Thoracic aorta (tissue), 2 donors: ENCODE data around the gene COL7A1. TPM values are rescaled to one million over a fixed set of nuclear protein-coding genes. Genes with fewer than 3 reads are reported as not detected.

Experiments
- ATAC-seq: fragments of 150-250 bp; one replicate; pipeline ENCODE4 v1.8.0; 2017; ENCODE audit warnings: low read depth; ENCODE audit not compliant: insufficient number of reproducible peaks, low FRiP score
- DNase-seq: peaks from one replicate; pipeline ENCODE4 v3.0.0-alpha.2; 2020; ENCODE audit warnings: low spot score
- H3K27ac ChIP-seq, 2 donors: fragments of 200-600 bp; sonication (generic); 1 replicate in 1 of 2; 2 replicates in 1 of 2; pipeline ENCODE4 v1.5.1; 2016; ENCODE audit warnings: mild to moderate bottlenecking in 2 of 2, moderate library complexity in 2 of 2
- H3K27me3 ChIP-seq: fragments of 200-600 bp; sonication (generic); replicated peaks from 2 replicates; pipeline ENCODE4 v1.6.0; 2016; ENCODE audit warnings: mild to moderate bottlenecking; ENCODE audit not compliant: insufficient read depth
- H3K36me3 ChIP-seq: fragments of 200-600 bp; sonication (generic); one replicate; pipeline ENCODE4 v1.5.1; 2016
- H3K4me1 ChIP-seq, 2 donors: fragments of 200-600 bp; sonication (generic); 1 replicate in 1 of 2; 2 replicates in 1 of 2; pipeline versions ENCODE4 v1.5.1 to v1.6.0; 2016; ENCODE audit warnings: low read depth in 2 of 2, mild to moderate bottlenecking in 1 of 2; ENCODE audit not compliant: control insufficient read depth in 1 of 2
- H3K4me3 ChIP-seq: fragments of 200-600 bp; sonication (generic); 2 replicates; pipeline ENCODE4 v1.5.1; 2016; ENCODE audit warnings: mild to moderate bottlenecking
- H3K9me3 ChIP-seq: fragments of 200-600 bp; sonication (generic); 2 replicates; pipeline ENCODE4 v1.5.1; 2016
- total RNA-seq, 2 donors: library from RNA; depleted of rRNA; stranded (reverse); fragments of >200 nt; gene quantifications; one replicate each; pipeline versions ENCODE4 v1.1.0 to v1.2.3, GENCODE V29; 2016
- TF ChIP-seq, protein P1 (sequence below): fragments of 200-600 bp; sonication (generic); IDR thresholded peaks from one replicate; pipeline ENCODE4 v1.5.1; 2019; ENCODE audit warnings: antibody characterized with exemption

COL7A1 gene
- total RNA-seq, 2 donors from 2014 or later: 16.4 to 26.7 TPM

DNA sequence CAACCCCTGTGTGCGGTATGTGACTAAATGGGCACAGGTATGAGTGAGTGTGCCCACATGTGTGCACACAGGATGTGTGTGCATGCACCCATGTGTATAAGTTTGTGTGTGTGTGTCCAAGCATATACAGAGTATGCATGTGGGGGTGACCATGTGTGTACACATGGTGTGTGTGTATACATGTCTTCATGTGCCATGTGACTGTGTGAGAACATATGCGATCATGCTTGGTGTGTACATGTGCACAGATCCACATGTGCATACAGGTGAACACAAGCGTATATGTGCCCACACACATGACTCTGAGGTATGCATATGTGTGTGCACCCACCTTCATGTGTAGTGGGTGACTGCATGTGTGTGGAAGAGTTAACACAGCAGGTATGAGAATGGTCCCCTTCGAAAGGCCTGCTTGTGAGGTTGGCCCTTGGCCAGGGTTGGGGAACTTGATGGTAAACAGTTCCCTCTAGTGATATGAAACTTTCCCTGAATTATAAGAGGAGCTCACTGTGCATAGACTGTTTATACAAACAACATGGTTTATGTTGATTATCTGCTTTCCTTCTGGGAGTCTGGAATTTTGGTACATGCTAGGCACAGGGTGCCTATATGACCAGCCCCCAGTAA lies 48.8 kb downstream of the COL7A1 start:
- no peak overlapping the region for H3K4me3 ChIP-seq
- DNase-seq: no peak
- ATAC-seq: no peak
- TF ChIP-seq, protein P1, sequence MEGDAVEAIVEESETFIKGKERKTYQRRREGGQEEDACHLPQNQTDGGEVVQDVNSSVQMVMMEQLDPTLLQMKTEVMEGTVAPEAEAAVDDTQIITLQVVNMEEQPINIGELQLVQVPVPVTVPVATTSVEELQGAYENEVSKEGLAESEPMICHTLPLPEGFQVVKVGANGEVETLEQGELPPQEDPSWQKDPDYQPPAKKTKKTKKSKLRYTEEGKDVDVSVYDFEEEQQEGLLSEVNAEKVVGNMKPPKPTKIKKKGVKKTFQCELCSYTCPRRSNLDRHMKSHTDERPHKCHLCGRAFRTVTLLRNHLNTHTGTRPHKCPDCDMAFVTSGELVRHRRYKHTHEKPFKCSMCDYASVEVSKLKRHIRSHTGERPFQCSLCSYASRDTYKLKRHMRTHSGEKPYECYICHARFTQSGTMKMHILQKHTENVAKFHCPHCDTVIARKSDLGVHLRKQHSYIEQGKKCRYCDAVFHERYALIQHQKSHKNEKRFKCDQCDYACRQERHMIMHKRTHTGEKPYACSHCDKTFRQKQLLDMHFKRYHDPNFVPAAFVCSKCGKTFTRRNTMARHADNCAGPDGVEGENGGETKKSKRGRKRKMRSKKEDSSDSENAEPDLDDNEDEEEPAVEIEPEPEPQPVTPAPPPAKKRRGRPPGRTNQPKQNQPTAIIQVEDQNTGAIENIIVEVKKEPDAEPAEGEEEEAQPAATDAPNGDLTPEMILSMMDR: no peak
- no peaks in the 10 kb centered on the region for H3K27me3 ChIP-seq
- H3K4me1 ChIP-seq: peaks cover 7 to 10% of the 10 kb centered on the region in 2 donors
- H3K36me3 ChIP-seq: peaks cover 6% of the 10 kb centered on the region
- no peaks in the 10 kb centered on the region for H3K9me3 ChIP-seq
- no peak overlapping the region for H3K27ac ChIP-seq

DNA sequence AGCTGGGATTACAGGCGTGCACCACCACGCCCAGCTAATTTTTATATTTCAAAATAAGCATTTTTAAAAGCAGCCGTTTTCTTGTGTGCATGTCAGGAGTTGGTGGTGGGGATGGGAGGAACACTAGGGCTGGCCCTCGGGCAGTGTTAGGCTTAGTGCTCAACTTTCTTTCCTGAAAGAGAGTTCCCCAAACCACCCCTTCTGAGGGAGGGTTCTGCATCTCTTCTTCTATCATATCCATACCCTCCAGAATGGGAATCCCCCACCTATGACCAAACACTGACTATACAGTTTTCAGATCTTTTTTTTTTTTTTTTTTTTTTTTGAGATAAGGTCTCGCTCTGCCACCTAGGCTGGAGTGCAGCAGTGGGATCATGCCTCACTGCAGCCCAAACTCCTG lies 51.0 kb downstream of the COL7A1 start:
- TF ChIP-seq, protein P1: no peak
- no peaks in the 10 kb centered on the region for H3K9me3 ChIP-seq
- H3K27me3 ChIP-seq: no peaks in the 10 kb centered on the region
- H3K4me1 ChIP-seq: peaks cover 7 to 10% of the 10 kb centered on the region in 2 donors
- peaks cover 6% of the 10 kb centered on the region for H3K36me3 ChIP-seq
- H3K4me3 ChIP-seq: no peak overlapping the region
- no peak for DNase-seq
- no peak overlapping the region for H3K27ac ChIP-seq
- ATAC-seq: no peak

DNA sequence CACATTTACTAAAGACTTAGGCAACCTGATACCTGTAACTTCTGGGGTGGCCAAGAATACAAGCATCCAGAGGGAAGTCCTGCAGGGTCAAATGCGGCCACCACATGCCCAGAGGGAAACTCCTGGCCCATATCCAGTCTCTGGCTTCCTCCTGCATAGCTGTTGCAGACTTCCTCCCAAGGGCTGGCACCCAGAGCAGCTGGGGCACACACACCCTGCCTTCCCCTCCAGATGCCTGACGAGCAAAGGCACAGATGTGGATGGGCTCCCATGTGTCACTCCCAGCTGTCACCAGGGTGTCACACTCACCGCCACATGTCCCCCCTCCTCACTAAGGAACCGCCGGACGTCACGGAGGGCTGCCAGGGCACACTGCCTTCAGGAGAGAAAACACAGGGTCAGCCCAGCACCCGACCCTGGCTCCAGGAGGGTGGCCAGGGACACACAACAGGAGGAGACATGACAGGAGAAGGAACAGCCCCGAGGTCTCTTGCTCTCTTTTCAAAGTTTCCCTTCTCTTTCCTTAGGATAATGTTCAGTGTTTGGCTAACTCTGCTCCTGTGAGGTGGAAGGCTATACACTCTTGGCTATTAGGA lies 51.8 kb downstream of the COL7A1 start:
- DNase-seq (no peak), ATAC-seq (no peak)

DNA sequence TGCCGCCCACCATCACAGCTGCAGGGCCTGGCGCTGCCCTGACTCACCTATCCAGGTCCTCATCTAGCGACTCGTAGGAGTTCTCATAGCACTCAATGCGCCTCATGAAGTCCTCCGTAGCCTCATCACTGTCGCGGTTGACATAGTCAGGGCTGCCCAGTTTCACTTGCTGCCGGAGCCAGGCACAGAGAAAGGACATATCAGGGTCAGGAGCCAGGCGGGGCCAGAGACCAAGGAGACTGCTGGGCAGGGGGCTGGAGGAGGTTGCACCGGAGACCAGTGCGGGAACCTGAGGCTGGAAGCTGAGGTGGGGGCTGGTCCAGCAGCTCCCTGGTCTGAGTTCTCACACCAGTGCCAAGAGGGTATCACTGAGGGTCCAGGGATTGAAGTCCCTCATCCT lies 56.7 kb downstream of the COL7A1 start:
- no peak overlapping the region for H3K27ac ChIP-seq
- TF ChIP-seq, protein P1: no peak
- no peaks in the 10 kb centered on the region for H3K9me3 ChIP-seq
- no peak for ATAC-seq
- peaks cover 27% of the 10 kb centered on the region for H3K36me3 ChIP-seq
- DNase-seq: no peak
- H3K4me3 ChIP-seq: no peak overlapping the region
- H3K27me3 ChIP-seq: no peaks in the 10 kb centered on the region
- H3K4me1 ChIP-seq: peaks cover 4 to 7% of the 10 kb centered on the region in 2 donors

More for the DNA sequence above, 51.8 kb downstream of the COL7A1 start:
- H3K4me1 ChIP-seq: peaks cover 7 to 10% of the 10 kb centered on the region in 2 donors
- no peaks in the 10 kb centered on the region for H3K9me3 ChIP-seq
- TF ChIP-seq, protein P1: no peak
- H3K27me3 ChIP-seq: no peaks in the 10 kb centered on the region
- H3K27ac ChIP-seq: peak overlapping the region in 1 of 2 donors; percentile 20
- H3K4me3 ChIP-seq: peak overlapping the region; percentile 18
- peaks cover 6% of the 10 kb centered on the region for H3K36me3 ChIP-seq

DNA sequence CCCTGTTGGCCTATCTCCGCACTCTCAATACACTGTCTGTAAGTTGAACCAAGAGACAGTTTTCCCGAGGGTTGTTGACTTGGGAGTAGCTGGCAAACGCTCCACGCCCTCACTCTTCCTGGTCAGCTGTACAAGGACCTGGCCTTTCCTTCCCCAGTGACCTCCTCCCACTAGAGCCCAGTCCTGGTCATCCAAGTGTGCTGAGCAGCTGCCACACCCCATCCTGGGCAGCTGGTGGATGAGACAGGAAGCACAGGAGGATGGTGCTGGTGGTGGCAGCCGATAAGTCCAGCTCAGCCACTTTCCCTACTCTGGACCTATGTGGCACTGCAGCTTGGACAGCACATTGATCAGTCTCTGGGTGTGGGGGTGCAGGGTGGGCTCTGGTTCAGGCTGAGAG lies 58.3 kb downstream of the COL7A1 start:
- no peak for ATAC-seq
- H3K4me3 ChIP-seq: no peak overlapping the region
- H3K9me3 ChIP-seq: no peaks in the 10 kb centered on the region
- TF ChIP-seq, protein P1: no peak
- H3K27me3 ChIP-seq: no peaks in the 10 kb centered on the region
- H3K27ac ChIP-seq: no peak overlapping the region
- no peak for DNase-seq
- no peaks in the 10 kb centered on the region for H3K4me1 ChIP-seq
- H3K36me3 ChIP-seq: peaks cover 27% of the 10 kb centered on the region
